K562 (cell line): Measurements from ENCODE around the gene RPS8. TPM values are rescaled to one million over a fixed set of nuclear protein-coding genes. Genes with fewer than 3 reads are reported as not detected.
A peak's percentile ranks its signal among the peaks of the same experiment; 100 is the strongest.

Experiments used
- ARID4B ChIP-seq: sonication (generic); formaldehyde crosslinking; IDR thresholded peaks from 2 replicates; pipeline ENCODE4 v1.8.0; 2022; ENCODE audit warnings: mild to moderate bottlenecking, missing genetic modification reagents
- polyA plus RNA-seq, 8 experiments: library from polyadenylated mRNA; depleted of rRNA in 4 of 8; stranded (reverse) in 5 of 8; unstranded in 3 of 8; fragments of >200 nt; fragmentation: Nextera tagmentation in 2 of 8; fragmentation: Illumina TruSeq in 1 of 8; extraction: Ambion mirVana in 2 of 8; extraction: Trizol in 1 of 8; gene quantifications; 2 replicates each; pipeline versions ENCODE4 v1.2.1 to v1.2.3, GENCODE V29; 2011 to 2014; ENCODE audit warnings: inconsistent platforms in 1 of 8, missing spikeins in 1 of 8
- total RNA-seq, 7 experiments: library from RNA; depleted of rRNA in 6 of 7; stranded (reverse); fragments of >200 nt in 6 of 7; fragmentation: Illumina TruSeq in 2 of 7; extraction: Trizol in 2 of 7; gene quantifications; 2 replicates each; pipeline versions ENCODE4 v1.2.1 to v1.2.3, GENCODE V29; 2011 to 2021; ENCODE audit warnings: low replicate concordance in 1 of 7
- TF ChIP-seq, protein P1 (sequence below): fragments of 450-650 bp; IDR thresholded peaks from 2 replicates; pipeline ENCODE4 v1.6.1; 2016; ENCODE audit warnings: mild to moderate bottlenecking, moderate library complexity

The RPS8 gene
- total and polyA plus RNA-seq, 9 of the 15 experiments (the other 6 are each of a cell fraction or from before 2014, with no cell fraction given) = 2,431 to 4,168 (median 3,109) TPM

- TF ChIP-seq ARID4B (CRISPR knock-in tag) = peak; percentile 96
- TF ChIP-seq, protein P1, sequence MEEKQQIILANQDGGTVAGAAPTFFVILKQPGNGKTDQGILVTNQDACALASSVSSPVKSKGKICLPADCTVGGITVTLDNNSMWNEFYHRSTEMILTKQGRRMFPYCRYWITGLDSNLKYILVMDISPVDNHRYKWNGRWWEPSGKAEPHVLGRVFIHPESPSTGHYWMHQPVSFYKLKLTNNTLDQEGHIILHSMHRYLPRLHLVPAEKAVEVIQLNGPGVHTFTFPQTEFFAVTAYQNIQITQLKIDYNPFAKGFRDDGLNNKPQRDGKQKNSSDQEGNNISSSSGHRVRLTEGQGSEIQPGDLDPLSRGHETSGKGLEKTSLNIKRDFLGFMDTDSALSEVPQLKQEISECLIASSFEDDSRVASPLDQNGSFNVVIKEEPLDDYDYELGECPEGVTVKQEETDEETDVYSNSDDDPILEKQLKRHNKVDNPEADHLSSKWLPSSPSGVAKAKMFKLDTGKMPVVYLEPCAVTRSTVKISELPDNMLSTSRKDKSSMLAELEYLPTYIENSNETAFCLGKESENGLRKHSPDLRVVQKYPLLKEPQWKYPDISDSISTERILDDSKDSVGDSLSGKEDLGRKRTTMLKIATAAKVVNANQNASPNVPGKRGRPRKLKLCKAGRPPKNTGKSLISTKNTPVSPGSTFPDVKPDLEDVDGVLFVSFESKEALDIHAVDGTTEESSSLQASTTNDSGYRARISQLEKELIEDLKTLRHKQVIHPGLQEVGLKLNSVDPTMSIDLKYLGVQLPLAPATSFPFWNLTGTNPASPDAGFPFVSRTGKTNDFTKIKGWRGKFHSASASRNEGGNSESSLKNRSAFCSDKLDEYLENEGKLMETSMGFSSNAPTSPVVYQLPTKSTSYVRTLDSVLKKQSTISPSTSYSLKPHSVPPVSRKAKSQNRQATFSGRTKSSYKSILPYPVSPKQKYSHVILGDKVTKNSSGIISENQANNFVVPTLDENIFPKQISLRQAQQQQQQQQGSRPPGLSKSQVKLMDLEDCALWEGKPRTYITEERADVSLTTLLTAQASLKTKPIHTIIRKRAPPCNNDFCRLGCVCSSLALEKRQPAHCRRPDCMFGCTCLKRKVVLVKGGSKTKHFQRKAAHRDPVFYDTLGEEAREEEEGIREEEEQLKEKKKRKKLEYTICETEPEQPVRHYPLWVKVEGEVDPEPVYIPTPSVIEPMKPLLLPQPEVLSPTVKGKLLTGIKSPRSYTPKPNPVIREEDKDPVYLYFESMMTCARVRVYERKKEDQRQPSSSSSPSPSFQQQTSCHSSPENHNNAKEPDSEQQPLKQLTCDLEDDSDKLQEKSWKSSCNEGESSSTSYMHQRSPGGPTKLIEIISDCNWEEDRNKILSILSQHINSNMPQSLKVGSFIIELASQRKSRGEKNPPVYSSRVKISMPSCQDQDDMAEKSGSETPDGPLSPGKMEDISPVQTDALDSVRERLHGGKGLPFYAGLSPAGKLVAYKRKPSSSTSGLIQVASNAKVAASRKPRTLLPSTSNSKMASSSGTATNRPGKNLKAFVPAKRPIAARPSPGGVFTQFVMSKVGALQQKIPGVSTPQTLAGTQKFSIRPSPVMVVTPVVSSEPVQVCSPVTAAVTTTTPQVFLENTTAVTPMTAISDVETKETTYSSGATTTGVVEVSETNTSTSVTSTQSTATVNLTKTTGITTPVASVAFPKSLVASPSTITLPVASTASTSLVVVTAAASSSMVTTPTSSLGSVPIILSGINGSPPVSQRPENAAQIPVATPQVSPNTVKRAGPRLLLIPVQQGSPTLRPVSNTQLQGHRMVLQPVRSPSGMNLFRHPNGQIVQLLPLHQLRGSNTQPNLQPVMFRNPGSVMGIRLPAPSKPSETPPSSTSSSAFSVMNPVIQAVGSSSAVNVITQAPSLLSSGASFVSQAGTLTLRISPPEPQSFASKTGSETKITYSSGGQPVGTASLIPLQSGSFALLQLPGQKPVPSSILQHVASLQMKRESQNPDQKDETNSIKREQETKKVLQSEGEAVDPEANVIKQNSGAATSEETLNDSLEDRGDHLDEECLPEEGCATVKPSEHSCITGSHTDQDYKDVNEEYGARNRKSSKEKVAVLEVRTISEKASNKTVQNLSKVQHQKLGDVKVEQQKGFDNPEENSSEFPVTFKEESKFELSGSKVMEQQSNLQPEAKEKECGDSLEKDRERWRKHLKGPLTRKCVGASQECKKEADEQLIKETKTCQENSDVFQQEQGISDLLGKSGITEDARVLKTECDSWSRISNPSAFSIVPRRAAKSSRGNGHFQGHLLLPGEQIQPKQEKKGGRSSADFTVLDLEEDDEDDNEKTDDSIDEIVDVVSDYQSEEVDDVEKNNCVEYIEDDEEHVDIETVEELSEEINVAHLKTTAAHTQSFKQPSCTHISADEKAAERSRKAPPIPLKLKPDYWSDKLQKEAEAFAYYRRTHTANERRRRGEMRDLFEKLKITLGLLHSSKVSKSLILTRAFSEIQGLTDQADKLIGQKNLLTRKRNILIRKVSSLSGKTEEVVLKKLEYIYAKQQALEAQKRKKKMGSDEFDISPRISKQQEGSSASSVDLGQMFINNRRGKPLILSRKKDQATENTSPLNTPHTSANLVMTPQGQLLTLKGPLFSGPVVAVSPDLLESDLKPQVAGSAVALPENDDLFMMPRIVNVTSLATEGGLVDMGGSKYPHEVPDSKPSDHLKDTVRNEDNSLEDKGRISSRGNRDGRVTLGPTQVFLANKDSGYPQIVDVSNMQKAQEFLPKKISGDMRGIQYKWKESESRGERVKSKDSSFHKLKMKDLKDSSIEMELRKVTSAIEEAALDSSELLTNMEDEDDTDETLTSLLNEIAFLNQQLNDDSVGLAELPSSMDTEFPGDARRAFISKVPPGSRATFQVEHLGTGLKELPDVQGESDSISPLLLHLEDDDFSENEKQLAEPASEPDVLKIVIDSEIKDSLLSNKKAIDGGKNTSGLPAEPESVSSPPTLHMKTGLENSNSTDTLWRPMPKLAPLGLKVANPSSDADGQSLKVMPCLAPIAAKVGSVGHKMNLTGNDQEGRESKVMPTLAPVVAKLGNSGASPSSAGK = peak; percentile 97
Observed at GRCh38 chr1:44799770-44800584, 24.6 kb downstream of the RPS8 start, which contains the start of gene PLK3 (continued).
